GM12878 (cell line): ENCODE results near the gene GLT1D1. TPM values are rescaled to one million over a fixed set of nuclear protein-coding genes. Genes with fewer than 3 reads are reported as not detected.
A peak's percentile ranks its signal among the peaks of the same experiment; 100 is the strongest.

Source experiments
- CBFB ChIP-seq: IDR thresholded peaks from 2 replicates; pipeline ENCODE4 v1.6.1; 2016; ENCODE audit warnings: antibody characterized with exemption, low read depth
- CHD2 ChIP-seq: IDR thresholded peaks from 2 replicates; pipeline ENCODE4 v1.6.1; 2011; ENCODE audit warnings: low read depth, low read length, improper control_type of control experiment, borderline replicate concordance
- CHD4 ChIP-seq: fragments of 200-600 bp; sonication (generic); IDR thresholded peaks from 2 replicates; pipeline ENCODE4 v1.6.1; 2016; ENCODE audit warnings: mild to moderate bottlenecking
- CREB1 ChIP-seq: IDR thresholded peaks from 2 replicates; pipeline ENCODE4 v1.6.1; 2012; ENCODE audit warnings: low read depth, mild to moderate bottlenecking, inconsistent platforms
- EED ChIP-seq: sonication (generic); IDR thresholded peaks from 2 replicates; pipeline ENCODE4 v1.6.1; 2016; ENCODE audit warnings: antibody characterized with exemption, low read depth
- FOXM1 ChIP-seq: IDR thresholded peaks from 2 replicates; pipeline ENCODE4 v1.6.1; 2012; ENCODE audit warnings: low read depth, mild to moderate bottlenecking, inconsistent platforms, low read length, moderate library complexity
- GABPA ChIP-seq: IDR thresholded peaks from 2 replicates; pipeline ENCODE4 v1.6.1; 2014; ENCODE audit warnings: antibody characterized with exemption, low read depth, mild to moderate bottlenecking, inconsistent platforms
- HDAC2 ChIP-seq: fragments of 200-600 bp; sonication (generic); IDR thresholded peaks from 2 replicates; pipeline ENCODE4 v1.6.1; 2017
- IKZF2 ChIP-seq, 2 experiments: fragments of 450-650 bp; IDR thresholded peaks; 2 replicates each; pipeline ENCODE4 v1.6.1; 2017; ENCODE audit warnings: mild to moderate bottlenecking in 2 of 2, moderate library complexity in 2 of 2
- JUND ChIP-seq: IDR thresholded peaks from 2 replicates; pipeline ENCODE4 v1.6.1; 2012; ENCODE audit warnings: low read depth, mild to moderate bottlenecking, low read length, improper control_type of control experiment, moderate library complexity
- KDM1A ChIP-seq: fragments of 200-600 bp; sonication (generic); IDR thresholded peaks from 2 replicates; pipeline ENCODE4 v1.6.1; 2016; ENCODE audit warnings: borderline replicate concordance
- MEF2B ChIP-seq: fragments of 450-650 bp; IDR thresholded peaks from 2 replicates; pipeline ENCODE4 v1.6.1; 2018; ENCODE audit warnings: mild to moderate bottlenecking, moderate library complexity; ENCODE audit not compliant: partially characterized antibody, poor library complexity, severe bottlenecking
- MTA2 ChIP-seq: fragments of 450-650 bp; IDR thresholded peaks from 2 replicates; pipeline ENCODE4 v1.6.1; 2016; ENCODE audit warnings: low read depth, mild to moderate bottlenecking, moderate library complexity
- MYB ChIP-seq: fragments of 150-350 bp; IDR thresholded peaks from 2 replicates; pipeline ENCODE4 v1.6.1; 2014; ENCODE audit warnings: mild to moderate bottlenecking, low read depth, low read length, borderline replicate concordance
- NFXL1 ChIP-seq: fragments of 450-650 bp; IDR thresholded peaks from 2 replicates; pipeline ENCODE4 v1.6.1; 2017; ENCODE audit warnings: antibody characterized with exemption, mild to moderate bottlenecking, borderline replicate concordance
- PBX3 ChIP-seq: IDR thresholded peaks from 2 replicates; pipeline ENCODE4 v1.6.1; 2011; ENCODE audit warnings: mild to moderate bottlenecking, low read depth, low read length, moderate library complexity; ENCODE audit not compliant: insufficient replicate concordance
- PKNOX1 ChIP-seq: fragments of 450-650 bp; IDR thresholded peaks from 2 replicates; pipeline ENCODE4 v1.6.1; 2016; ENCODE audit warnings: mild to moderate bottlenecking
- RELB ChIP-seq: fragments of 450-650 bp; IDR thresholded peaks from 2 replicates; pipeline ENCODE4 v1.6.1; 2017; ENCODE audit warnings: low read depth, mild to moderate bottlenecking, moderate library complexity
- RFX5 ChIP-seq: IDR thresholded peaks from 2 replicates; pipeline ENCODE4 v1.6.1; 2011; ENCODE audit warnings: low read depth, low read length, improper control_type of control experiment
- SMAD1 ChIP-seq: fragments of 450-650 bp; IDR thresholded peaks from 2 replicates; pipeline ENCODE4 v1.6.1; 2018; ENCODE audit warnings: mild to moderate bottlenecking, low read depth; ENCODE audit not compliant: partially characterized antibody
- SMARCA5 ChIP-seq: fragments of 450-650 bp; IDR thresholded peaks from 2 replicates; pipeline ENCODE4 v1.6.1; 2017; ENCODE audit warnings: mild to moderate bottlenecking
- SREBF2 ChIP-seq: IDR thresholded peaks from 2 replicates; pipeline ENCODE4 v1.6.1; 2012; ENCODE audit warnings: mild to moderate bottlenecking, low read length
- SUZ12 ChIP-seq: fragments of 200-600 bp; sonication (generic); IDR thresholded peaks from one replicate; pipeline ENCODE4 v1.6.1; 2018; ENCODE audit warnings: antibody characterized with exemption, mild to moderate bottlenecking; ENCODE audit not compliant: unreplicated experiment
- TAF1 ChIP-seq: IDR thresholded peaks from 2 replicates; pipeline ENCODE4 v1.6.1; 2011; ENCODE audit warnings: mild to moderate bottlenecking, low read depth, low read length, borderline replicate concordance
- USF2 ChIP-seq: IDR thresholded peaks from 2 replicates; pipeline ENCODE4 v1.6.1; 2011; ENCODE audit warnings: low read depth, low read length, improper control_type of control experiment, borderline replicate concordance
- YBX1 ChIP-seq: fragments of 450-650 bp; IDR thresholded peaks from 2 replicates; pipeline ENCODE4 v1.6.1; 2016; ENCODE audit warnings: antibody characterized with exemption
- ZNF274 ChIP-seq: IDR thresholded peaks from one replicate; pipeline ENCODE4 v1.8.0; 2011; ENCODE audit not compliant: insufficient read length, insufficient read depth
- polyA plus RNA-seq, 11 experiments: library from polyadenylated mRNA; depleted of rRNA in 4 of 11; unstranded in 6 of 11; stranded (reverse) in 5 of 11; fragments of >200 nt; fragmentation: Nextera tagmentation in 4 of 11; fragmentation: Illumina TruSeq in 1 of 11; extraction: Ambion mirVana in 4 of 11; extraction: Trizol in 1 of 11; gene quantifications; 1 replicate in 1 of 11; 2 replicates in 10 of 11; pipeline versions ENCODE4 v1.2.1 to v1.2.3, GENCODE V29; 2011 to 2016; ENCODE audit warnings: inconsistent platforms in 2 of 11, missing spikeins in 2 of 11, low read depth in 1 of 11
- total RNA-seq, 4 experiments: library from RNA; depleted of rRNA in 3 of 4; stranded (reverse); fragments of >200 nt in 3 of 4; fragmentation: Illumina TruSeq in 1 of 4; extraction: Trizol in 1 of 4; gene quantifications; 2 replicates each; pipeline versions ENCODE4 v1.2.1 to v1.2.3, GENCODE V29; 2013 to 2021

Gene GLT1D1
- total and polyA plus RNA-seq, 10 of the 15 experiments (the other 5 are each of a cell fraction or from before 2014, with no cell fraction given): 0.42 to 62.8 (median 3.0) TPM

GRCh38 chr12:128840862-128841468, 12.3 kb upstream of the GLT1D1 start (continued):
- TF ChIP-seq RELB (peak; percentile 94), CBFB (no peak), CHD2 (no peak), ZNF274 (no peak), KDM1A (no peak), SMAD1 (peak; percentile 36), FOXM1 (peak; percentile 72), CREB1 (0 out of 2 replicates have a peak, but pooled peaks have one; percentile 25), MYB (peak; percentile 65; the same call in 1 of the 2 replicates), CHD4 (no peak), TAF1 (no peak), MEF2B (peak; percentile 75), SMARCA5 (peak; percentile 52; the same call in 1 of the 2 replicates), HDAC2 (no peak), USF2 (no peak), YBX1 (peak; percentile 91; the same call in 1 of the 2 replicates), MTA2 (peak; percentile 95), SREBF2 (no peak), RFX5 (no peak), GABPA (no peak), JUND (no peak), NFXL1 (no peak), PBX3 (no peak), SUZ12 (no peak), PKNOX1 (peak; percentile 50), IKZF2 (IDR thresholded peaks at IDR 0.05) (peak; percentile 98), EED (peak; percentile 80)
